ENCODE measurements around the gene VENTX.

VENTX gene

DNA sequence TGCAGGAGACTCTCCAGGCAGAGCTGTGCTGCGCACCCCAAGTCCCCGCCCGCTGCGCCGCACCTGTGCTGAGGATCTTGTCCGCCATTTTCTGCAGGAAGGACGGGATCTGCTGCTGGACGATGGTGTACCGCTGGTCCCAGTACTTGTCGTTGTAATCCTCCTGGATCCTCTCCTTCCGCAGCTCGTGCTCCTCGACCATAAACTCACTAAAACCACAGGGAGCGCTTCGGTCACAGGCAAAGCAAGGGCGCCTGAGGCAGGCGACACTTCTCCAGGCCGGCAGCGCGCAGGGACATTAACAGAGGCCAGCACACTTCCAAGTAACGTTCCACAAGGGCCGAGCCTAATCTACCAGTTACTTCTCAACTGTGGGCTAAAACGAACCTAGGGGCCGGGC lies 52.1 kb downstream of the VENTX start:
- H3K9me3 Mint-ChIP-seq = no peaks in the 10 kb centered on the region
- H3K4me1 Mint-ChIP-seq (ENCODE audit: low read depth) = peaks cover 31% of the 10 kb centered on the region
- no peak overlapping the region for H3K4me3 Mint-ChIP-seq
- no peak overlapping the region for H3K27ac Mint-ChIP-seq
- peaks cover 100% of the 10 kb centered on the region for H3K36me3 Mint-ChIP-seq (ENCODE audit: low read depth)
- intact Hi-C loops (cut with micrococcal nuclease) = no loop called here
- no peaks in the 10 kb centered on the region for H3K27me3 Mint-ChIP-seq

Data from dendritic cell treated with granulocyte-macrophage colony-stimulating factor and Interleukin-4, amounts not matched to agents 40 ng/mL and 50 ng/mL, for 4 days (primary cell).